Subcutaneous adipose tissue (tissue), 4 donors: Measurements from ENCODE around the gene BEX3. TPM values are rescaled to one million over a fixed set of nuclear protein-coding genes. Genes with fewer than 3 reads are reported as not detected.

Source experiments
- small RNA-seq: library from RNA; depleted of rRNA; stranded (forward); fragments of <200 nt; gene quantifications from one replicate; pipeline ENCODE3, GENCODE V24; 2016
- total RNA-seq, 4 donors: library from RNA; depleted of rRNA; stranded (reverse); fragments of >200 nt; gene quantifications; one replicate each; pipeline ENCODE4 v1.1.0, GENCODE V29; 2016
- TF ChIP-seq, protein P1 (sequence below): fragments of 450-650 bp; IDR thresholded peaks from one replicate; pipeline ENCODE4 v1.5.1; 2016; ENCODE audit warnings: low read depth, mild to moderate bottlenecking, control low read depth, antibody characterized with exemption, moderate library complexity

BEX3 gene
- total RNA-seq, 4 donors from 2014 or later, result 48.1 to 80.8 (median 69.6) TPM

DNA sequence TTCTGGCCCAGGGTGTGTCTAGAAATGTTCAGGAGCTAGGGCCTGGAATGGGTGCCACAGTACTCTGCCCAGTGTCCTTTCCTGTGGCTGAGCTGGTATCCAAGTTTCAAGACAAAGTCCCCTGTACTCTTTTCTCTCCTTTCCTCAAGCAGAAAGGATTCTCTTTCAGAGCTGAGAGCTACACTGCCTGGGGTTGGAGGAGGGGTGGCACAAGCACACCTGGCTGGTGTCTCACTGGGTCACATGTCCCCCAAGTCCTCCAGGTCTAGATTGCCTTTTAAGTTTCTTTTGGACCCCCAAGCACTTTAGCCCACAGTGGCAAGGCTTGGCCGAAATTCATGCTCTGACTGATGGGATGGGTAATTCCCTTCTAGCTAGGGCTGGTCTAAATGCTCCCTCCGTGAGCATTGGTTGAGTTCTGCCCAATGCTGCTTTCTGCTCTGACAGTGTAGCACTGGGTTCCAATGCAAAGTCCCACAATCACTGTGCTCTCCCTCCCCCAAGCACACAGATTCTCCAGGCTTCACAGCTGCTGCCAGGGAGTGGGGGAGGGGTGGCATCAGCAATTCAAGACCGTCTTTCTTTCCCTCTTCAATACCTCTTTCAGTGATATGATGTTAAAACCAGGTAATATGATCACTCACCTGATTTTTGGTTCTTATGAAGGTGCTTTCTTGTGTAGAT lies 47.8 kb downstream of the BEX3 start:
- TF ChIP-seq, protein P1, sequence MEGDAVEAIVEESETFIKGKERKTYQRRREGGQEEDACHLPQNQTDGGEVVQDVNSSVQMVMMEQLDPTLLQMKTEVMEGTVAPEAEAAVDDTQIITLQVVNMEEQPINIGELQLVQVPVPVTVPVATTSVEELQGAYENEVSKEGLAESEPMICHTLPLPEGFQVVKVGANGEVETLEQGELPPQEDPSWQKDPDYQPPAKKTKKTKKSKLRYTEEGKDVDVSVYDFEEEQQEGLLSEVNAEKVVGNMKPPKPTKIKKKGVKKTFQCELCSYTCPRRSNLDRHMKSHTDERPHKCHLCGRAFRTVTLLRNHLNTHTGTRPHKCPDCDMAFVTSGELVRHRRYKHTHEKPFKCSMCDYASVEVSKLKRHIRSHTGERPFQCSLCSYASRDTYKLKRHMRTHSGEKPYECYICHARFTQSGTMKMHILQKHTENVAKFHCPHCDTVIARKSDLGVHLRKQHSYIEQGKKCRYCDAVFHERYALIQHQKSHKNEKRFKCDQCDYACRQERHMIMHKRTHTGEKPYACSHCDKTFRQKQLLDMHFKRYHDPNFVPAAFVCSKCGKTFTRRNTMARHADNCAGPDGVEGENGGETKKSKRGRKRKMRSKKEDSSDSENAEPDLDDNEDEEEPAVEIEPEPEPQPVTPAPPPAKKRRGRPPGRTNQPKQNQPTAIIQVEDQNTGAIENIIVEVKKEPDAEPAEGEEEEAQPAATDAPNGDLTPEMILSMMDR, result no peak

Small RNAs within 50 kb of the gene (small RNA-seq; reads per million reads assigned to genes)
- not detected for gene Z92846.1

Other genes with a start within 250 kb of the BEX3 start
- 10 to 100 TPM; 13.9 to 36.7 (median 15.5) TPM for gene BEX4, start 161.4 kb upstream of the BEX3 start, total RNA-seq
- gene TCEAL8, start 121.4 kb upstream of the BEX3 start, total RNA-seq, result 10 to 100 TPM; 44.8 to 72.1 (median 57.8) TPM
- not detected for gene TCEAL5, start 99.8 kb upstream of the BEX3 start, total RNA-seq
- 1 to 10 TPM in 3 of 4 donors, not detected in 1; 1.1 to 1.5 (median 1.3) TPM for gene BEX2, start 65.5 kb upstream of the BEX3 start, total RNA-seq
- 1 to 10 TPM; 2.6 to 4.8 (median 3.8) TPM for gene TCEAL7, start 46.3 kb upstream of the BEX3 start, total RNA-seq
- 10 to 100 TPM; 38.8 to 90.0 (median 60.0) TPM for gene TCEAL9, start 20.0 kb upstream of the BEX3 start, total RNA-seq
- 1 to 10 TPM in 1 of 4 donors, under 1 TPM in 3; 0.22 to 1.5 (median 0.50) TPM for gene RAB40A, start 143.0 kb downstream of the BEX3 start, total RNA-seq
- 10 to 100 TPM; 43.3 to 82.1 (median 68.7) TPM for gene TCEAL4, start 209.0 kb downstream of the BEX3 start, total RNA-seq
- 10 to 100 TPM; 12.4 to 17.1 (median 14.6) TPM for gene TCEAL3, start 231.4 kb downstream of the BEX3 start, total RNA-seq